ENCODE data around the gene OR2A12.
A peak's percentile ranks its signal among the peaks of the same experiment; 100 is the strongest.
"Not testable (repeated sequence)": the region's sequence is repeated elsewhere in the genome, so short reads cannot be mapped to it uniquely, and the experiment has no call there.

OR2A12 gene

GRCh38 chr7:144122876-144123275, 36.8 kb downstream of the OR2A12 start, which contains the start of gene OR2A14:
TSS of gene OR2A14 (plus strand) at chr7:144123176. CDS start at chr7:144129113, 5,937 bp downstream.
- no peak for DNase-seq

DNA sequence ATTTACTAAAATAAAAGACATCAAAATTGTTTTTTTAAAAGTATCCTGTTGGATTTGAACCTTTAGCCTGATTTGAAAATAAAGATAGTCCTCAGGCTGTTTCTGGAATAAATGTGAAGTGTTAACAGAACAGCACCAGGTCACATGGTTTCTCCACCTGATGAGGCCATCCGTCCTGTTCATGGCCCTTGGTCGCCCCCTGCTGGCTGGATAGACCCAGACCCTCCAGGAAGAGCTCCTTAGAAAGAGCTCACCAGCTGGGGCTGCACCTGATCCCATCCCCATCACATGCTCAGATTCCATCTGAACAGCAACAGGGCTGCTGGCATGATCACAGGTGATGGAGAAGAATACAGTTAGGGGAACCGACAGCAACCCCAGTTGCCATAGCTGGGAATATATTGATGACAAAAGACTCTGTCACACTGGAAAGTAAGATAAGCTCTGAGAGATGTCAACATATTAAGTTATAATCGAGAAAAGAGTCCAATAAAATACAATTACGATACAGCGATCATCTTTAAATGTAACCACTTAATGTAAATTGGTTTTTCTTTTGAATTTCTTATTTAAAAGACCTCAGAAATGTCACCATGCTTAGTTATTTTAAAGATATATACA, 41.7 kb downstream of the OR2A12 start:
- peak; percentile 43 for DNase-seq

DNA sequence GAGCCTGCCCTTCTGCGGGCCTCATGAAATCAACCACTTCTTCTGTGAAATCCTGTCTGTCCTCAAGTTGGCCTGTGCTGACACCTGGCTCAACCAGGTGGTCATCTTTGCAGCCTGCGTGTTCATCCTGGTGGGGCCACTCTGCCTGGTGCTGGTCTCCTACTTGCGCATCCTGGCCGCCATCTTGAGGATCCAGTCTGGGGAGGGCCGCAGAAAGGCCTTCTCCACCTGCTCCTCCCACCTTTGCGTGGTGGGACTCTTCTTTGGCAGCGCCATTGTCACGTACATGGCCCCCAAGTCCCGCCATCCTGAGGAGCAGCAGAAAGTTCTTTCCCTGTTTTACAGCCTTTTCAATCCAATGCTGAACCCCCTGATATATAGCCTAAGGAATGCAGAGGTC, 43.5 kb downstream of the OR2A12 start:
- DNase-seq: not testable (repeated sequence)

DNA sequence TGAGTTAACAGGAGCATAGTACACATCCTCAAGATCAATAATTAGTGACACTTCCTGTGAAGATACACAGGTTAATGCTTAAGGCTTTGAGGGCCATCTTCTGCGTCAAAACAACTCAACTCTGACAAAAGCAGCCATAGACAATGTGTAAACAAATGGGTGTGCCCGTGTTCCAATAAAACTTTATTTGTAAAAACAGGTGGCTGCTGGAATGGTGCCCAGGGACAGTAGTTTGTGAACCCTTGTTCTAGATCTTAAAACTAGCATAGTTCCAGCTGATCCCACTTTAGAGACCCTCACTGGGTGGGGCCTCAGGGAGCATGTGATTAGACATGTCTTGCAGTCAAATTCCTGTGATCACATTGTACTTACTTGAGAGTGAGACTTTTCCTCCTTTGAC, 44.7 kb downstream of the OR2A12 start:
- no peak for DNase-seq

- DNase-seq: no peak
Observed at GRCh38 chr7:144132262-144132661, 46.2 kb downstream of the OR2A12 start.

- no peak for DNase-seq
Observed at GRCh38 chr7:144133307-144133706, 47.2 kb downstream of the OR2A12 start.

- no peak for DNase-seq
Observed at GRCh38 chr7:144134116-144134515, 48.0 kb downstream of the OR2A12 start.

- DNase-seq: no peak
Observed at GRCh38 chr7:144137501-144137900, 51.4 kb downstream of the OR2A12 start.

DNA sequence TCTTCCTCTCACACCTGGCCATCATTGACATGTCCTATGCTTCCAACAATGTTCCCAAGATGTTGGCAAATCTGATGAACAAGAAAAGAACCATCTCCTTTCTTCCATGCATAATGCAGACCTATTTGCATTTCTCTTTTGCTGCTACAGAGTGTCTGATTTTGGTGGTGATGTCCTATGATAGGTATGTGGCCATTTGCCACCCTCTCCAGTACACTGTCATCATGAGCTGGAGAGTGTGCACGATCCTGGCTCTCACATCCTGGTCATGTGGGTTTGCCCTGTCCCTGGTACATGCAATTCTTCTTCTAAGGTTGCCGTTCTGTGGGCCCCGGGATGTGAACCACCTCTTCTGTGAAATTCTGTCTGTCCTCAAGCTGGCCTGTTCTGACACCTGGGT, 56.1 kb downstream of the OR2A12 start:
- no peak for DNase-seq

GRCh38 chr7:144144426-144144825, 58.3 kb downstream of the OR2A12 start:
- no peak for DNase-seq

DNA sequence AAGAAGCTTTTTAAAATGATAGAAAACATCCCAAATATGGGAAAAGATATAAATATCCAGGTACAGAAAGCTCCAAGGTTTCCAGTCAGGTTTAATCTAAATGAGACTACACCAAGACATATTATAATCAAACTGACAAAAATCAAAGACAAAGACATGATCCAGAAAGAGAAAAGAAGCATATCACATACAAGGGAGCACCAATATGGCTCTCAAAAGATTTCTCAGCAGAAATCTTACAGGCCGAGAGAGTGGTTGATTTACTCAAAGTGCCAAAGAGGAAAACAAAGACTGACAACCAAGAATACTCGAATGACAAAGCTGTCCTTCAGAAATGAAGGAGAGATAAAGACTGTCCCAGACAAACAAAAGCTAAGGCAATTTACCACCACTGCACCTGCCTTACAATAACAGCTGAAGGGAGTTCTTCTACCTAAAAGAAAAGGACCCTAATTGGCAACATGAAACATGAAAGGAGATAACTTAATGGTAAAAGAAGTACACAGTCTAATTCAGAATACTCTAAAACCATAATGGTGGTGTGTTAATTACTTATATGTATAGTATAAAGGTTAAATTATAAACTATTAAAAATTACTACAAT, 62.2 kb downstream of the OR2A12 start:
- DNase-seq: no peak

All from NCI-H510A (cell line).